Omental fat pad (tissue), 4 donors: ENCODE measurements around the gene CSGALNACT2. TPM values are rescaled to one million over a fixed set of nuclear protein-coding genes. Genes with fewer than 3 reads are reported as not detected.

Source experiments
- ATAC-seq: fragments of 150-250 bp; one replicate; pipeline ENCODE4 v1.9.1; 2016; ENCODE audit warnings: mild to moderate bottlenecking, moderate library complexity; ENCODE audit not compliant: low FRiP score
- DNase-seq: peaks from one replicate; pipeline ENCODE4 v3.0.0-alpha.2; 2019; ENCODE audit warnings: low spot score
- total RNA-seq, 4 donors: library from RNA; depleted of rRNA; stranded (reverse); fragments of >200 nt; gene quantifications; one replicate each; pipeline ENCODE4 v1.1.0, GENCODE V29; 2016
- TF ChIP-seq, protein P1 (sequence below), 3 donors: fragments of 450-650 bp; IDR thresholded peaks; one replicate each; pipeline ENCODE4 v1.5.1; 2016 to 2017; ENCODE audit warnings: antibody characterized with exemption in 3 of 3, mild to moderate bottlenecking in 3 of 3, moderate library complexity in 2 of 3

CSGALNACT2 gene
- total RNA-seq, 4 donors from 2014 or later, result 22.0 to 45.8 (median 37.9) TPM

DNA sequence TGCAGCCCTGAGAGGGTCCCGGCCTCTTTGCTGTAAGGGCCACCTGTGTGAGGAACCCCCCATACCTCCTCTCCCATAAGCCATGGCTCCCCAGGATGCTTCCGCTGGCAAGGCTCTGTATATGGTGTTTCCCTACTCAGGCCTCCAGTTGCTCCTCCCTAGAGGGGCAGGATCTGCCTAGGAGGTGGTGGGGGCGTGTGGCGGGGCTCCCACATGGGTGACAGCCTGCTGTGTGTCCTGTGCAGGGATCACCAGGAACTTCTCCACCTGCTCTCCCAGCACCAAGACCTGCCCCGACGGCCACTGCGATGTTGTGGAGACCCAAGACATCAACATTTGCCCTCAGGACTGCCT is 25.7 kb upstream of the CSGALNACT2 start:
- TF ChIP-seq, protein P1, sequence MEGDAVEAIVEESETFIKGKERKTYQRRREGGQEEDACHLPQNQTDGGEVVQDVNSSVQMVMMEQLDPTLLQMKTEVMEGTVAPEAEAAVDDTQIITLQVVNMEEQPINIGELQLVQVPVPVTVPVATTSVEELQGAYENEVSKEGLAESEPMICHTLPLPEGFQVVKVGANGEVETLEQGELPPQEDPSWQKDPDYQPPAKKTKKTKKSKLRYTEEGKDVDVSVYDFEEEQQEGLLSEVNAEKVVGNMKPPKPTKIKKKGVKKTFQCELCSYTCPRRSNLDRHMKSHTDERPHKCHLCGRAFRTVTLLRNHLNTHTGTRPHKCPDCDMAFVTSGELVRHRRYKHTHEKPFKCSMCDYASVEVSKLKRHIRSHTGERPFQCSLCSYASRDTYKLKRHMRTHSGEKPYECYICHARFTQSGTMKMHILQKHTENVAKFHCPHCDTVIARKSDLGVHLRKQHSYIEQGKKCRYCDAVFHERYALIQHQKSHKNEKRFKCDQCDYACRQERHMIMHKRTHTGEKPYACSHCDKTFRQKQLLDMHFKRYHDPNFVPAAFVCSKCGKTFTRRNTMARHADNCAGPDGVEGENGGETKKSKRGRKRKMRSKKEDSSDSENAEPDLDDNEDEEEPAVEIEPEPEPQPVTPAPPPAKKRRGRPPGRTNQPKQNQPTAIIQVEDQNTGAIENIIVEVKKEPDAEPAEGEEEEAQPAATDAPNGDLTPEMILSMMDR (IDR thresholded peaks at IDR 0.05), result no peak

DNA sequence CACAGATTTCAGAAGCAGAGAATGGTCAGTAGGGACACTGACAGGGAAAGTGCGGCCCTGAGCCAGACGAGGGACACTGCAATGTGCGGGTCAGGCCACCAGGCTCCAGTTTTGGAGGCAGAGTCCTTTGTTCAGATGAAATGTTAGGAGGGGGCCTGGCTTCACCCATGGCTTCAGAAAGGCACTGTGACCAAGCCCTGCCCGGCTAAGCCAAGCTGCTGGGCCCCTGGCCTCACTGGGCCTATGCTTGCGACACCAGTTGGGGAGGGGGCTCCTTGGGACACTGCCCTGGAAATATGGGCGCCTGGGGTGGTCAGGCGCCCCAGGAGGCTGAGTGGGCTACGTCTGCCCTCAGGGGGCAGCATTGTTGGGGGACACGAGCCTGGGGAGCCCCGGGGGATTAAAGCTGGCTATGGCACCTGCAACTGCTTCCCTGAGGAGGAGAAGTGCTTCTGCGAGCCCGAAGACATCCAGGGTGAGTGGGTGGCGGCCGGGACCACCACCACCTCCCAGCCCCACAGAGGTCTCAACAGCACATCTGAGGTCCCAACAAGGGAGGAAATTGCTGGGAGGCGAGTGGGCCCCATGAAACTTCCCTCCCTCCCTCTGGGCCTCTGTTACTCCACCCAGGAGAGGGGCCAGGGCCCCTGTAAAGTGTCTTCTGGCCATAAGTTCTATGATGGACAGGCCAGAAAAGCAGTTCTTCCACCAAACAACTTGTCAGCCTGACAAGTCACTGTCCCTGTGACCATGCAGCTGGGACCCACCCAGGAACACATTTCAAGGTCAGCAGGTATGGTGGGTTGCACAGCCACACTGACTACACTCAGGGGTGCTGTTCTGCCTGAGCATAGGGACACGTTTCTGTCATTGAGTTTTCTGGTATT is 24.8 kb upstream of the CSGALNACT2 start:
- ATAC-seq (no peak), DNase-seq (no peak)
- TF ChIP-seq, protein P1 (IDR thresholded peaks at IDR 0.05), result no peak

More for the DNA sequence above, 25.7 kb upstream of the CSGALNACT2 start:
- ATAC-seq (no peak), DNase-seq (no peak)

DNA sequence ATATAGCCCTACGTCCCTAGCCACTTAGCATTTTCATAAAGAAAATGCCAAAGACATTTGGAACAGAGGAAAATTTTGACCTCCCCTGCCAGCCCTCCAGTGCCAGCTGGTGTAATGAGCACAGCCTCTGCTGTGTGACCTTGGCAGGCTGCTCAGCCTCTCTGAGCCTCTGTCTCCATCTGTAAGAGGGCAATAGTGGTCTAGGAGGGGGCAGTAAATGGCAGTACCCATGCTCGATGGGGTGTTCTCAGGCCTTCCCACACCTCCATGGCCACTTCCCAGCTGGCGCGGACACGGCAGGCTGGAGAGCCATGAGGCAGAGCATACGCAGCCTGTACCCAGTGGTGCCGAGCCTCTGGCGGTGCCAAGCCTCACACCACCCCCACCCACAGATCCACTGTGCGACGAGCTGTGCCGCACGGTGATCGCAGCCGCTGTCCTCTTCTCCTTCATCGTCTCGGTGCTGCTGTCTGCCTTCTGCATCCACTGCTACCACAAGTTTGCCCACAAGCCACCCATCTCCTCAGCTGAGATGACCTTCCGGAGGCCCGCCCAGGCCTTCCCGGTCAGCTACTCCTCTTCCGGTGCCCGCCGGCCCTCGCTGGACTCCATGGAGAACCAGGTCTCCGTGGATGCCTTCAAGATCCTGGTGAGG is 24.0 kb upstream of the CSGALNACT2 start:
- no peak for ATAC-seq
- TF ChIP-seq, protein P1 (IDR thresholded peaks at IDR 0.05), result no peak
- no peak for DNase-seq

DNA sequence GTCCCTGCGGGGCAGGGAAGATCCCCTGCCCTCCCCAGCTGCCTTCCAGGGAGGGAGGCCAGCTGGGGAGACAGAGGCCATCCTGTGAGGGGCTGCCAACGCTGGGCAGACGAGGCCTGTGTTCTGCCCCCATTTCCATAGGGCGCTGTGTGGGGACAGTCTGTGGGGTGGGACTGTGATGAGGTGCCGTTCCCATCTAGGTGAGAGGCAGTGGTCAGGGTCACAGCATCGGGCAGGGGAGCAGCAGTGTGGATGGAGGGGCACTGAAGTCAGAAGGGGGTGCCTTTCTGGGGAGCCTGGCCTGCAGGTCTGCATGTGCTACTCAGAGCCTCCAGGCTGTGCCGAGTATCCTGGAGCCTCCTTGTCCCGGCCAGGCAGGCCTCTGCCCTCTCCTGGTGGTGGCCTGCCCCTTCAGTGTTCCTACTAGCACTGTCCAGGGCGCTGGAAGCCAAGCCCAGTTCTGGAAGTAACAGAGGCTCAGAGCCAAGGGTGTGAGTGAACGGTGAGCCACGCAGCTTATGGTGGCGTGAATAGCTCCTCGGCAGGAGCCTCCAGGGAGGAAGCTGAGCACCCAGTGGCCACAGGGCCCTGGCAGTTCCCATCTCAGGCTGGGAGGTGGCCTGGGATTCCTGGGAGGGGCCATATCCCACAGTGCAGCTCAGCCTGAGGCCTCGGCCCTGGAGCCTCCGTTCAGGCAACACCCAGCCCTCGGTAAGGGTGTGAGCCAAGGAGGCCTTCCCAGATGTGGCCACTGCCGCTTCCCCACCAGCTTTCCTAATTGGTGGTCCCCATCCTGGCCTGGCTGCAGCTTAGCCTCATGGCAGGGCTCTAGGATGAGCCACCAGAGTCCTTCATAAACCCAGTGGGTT is 23.3 kb upstream of the CSGALNACT2 start:
- TF ChIP-seq, protein P1 (IDR thresholded peaks at IDR 0.05), result no peak
- ATAC-seq (no peak), DNase-seq (no peak)

DNA sequence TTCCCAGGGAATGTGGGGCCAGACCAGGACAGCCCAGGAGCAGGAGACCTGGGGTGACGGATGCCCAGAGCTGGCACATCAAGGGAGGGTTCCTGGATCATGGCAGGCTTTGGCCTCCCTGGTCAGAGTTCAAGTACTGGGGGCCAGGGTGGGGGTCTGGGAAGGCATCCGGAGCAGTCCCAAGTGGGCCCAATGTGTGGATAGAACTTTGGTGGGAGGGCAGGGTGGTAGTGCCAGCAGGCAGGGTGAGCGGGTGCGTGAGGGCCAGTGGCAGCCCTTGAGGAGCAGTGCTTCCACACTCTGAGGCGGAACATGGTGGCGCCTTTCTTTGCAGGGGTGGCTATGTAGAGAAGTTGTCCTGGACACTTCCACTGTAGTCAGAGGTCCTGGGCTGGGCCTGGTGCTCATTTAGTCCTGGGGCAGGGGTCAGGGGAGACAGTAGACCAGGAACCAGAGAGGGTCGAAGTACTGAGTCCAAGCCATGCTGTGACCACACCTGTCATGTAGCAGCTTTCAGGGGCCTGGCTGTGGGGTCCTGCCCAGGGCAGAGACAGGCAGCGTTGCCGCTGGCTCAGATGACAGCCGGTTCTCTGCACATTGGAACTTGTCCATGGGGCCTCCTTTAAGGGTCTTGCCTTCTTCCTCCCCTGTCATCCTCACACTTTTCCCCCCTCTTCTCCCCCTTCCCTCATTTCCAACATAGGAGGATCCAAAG is 22.2 kb upstream of the CSGALNACT2 start:
- no peak for DNase-seq

DNA sequence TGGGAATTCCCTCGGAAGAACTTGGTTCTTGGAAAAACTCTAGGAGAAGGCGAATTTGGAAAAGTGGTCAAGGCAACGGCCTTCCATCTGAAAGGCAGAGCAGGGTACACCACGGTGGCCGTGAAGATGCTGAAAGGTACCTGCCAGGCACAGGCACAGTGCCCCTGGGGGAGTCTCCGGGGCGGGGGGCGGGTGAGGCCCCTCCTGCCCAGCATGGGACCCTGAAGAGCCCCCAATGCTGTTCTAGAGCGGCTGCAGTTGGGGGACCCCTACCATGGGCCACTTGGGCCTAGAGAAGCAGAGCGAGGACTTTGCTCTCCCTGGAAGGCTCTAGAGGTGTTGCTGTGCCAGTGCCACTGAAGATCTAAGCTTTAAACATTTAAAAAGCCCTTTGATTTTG is 21.6 kb upstream of the CSGALNACT2 start:
- ATAC-seq (no peak), DNase-seq (no peak)
- TF ChIP-seq, protein P1 (IDR thresholded peaks at IDR 0.05), result no peak

More for the DNA sequence above, 22.2 kb upstream of the CSGALNACT2 start:
- no peak for ATAC-seq
- TF ChIP-seq, protein P1 (IDR thresholded peaks at IDR 0.05), result no peak
